HepG2 (cell line): ENCODE results near the gene CCDC154. TPM values are rescaled to one million over a fixed set of nuclear protein-coding genes. Genes with fewer than 3 reads are reported as not detected.

Experiments
- CC2D1A ChIP-seq: sonication (generic); formaldehyde crosslinking; IDR thresholded peaks from 2 replicates; pipeline ENCODE4 v1.8.1; 2023; ENCODE audit warnings: mild to moderate bottlenecking, missing genetic modification reagents
- EED ChIP-seq: sonication (generic); formaldehyde crosslinking; IDR thresholded peaks from 2 replicates; pipeline ENCODE4 v1.5.0; 2020; ENCODE audit warnings: mild to moderate bottlenecking, missing genetic modification reagents
- FOXC1 ChIP-seq: sonication (generic); formaldehyde crosslinking; IDR thresholded peaks from 2 replicates; pipeline ENCODE4 v1.8.0; 2022; ENCODE audit warnings: mild to moderate bottlenecking, missing genetic modification reagents, borderline replicate concordance
- FOXJ3 ChIP-seq: sonication (generic); formaldehyde crosslinking; IDR thresholded peaks from 2 replicates; pipeline ENCODE4 v1.4.0; 2020; ENCODE audit warnings: missing genetic modification reagents, mild to moderate bottlenecking, borderline replicate concordance
- GATAD1 ChIP-seq: IDR thresholded peaks from 2 replicates; pipeline ENCODE4 v1.6.1; 2016; ENCODE audit warnings: missing genetic modification reagents, missing compliant biosample characterization
- GLMP ChIP-seq: sonication (generic); formaldehyde crosslinking; IDR thresholded peaks from 2 replicates; pipeline ENCODE4 v1.9.0; 2021; ENCODE audit warnings: missing genetic modification reagents, mild to moderate bottlenecking, borderline replicate concordance
- MEF2D ChIP-seq: sonication (generic); formaldehyde crosslinking; IDR thresholded peaks from 2 replicates; pipeline ENCODE4 v1.5.1; 2020; ENCODE audit warnings: mild to moderate bottlenecking, missing genetic modification reagents
- PHF5A ChIP-seq: IDR thresholded peaks from one replicate; pipeline ENCODE4 v1.6.1; 2018; ENCODE audit warnings: low read depth, missing genetic modification reagents; ENCODE audit not compliant: unreplicated experiment
- SKIL ChIP-seq: sonication (generic); formaldehyde crosslinking; IDR thresholded peaks from 2 replicates; pipeline ENCODE4 v1.8.0; 2022; ENCODE audit warnings: missing genetic modification reagents, mild to moderate bottlenecking, moderate library complexity, borderline replicate concordance
- SMAD9 ChIP-seq: sonication (generic); formaldehyde crosslinking; IDR thresholded peaks from 2 replicates; pipeline ENCODE4 v1.5.1; 2020; ENCODE audit warnings: mild to moderate bottlenecking, missing genetic modification reagents
- ZNF430 ChIP-seq: sonication (generic); formaldehyde crosslinking; IDR thresholded peaks from 2 replicates; pipeline ENCODE4 v1.9.0; 2021; ENCODE audit warnings: mild to moderate bottlenecking, missing genetic modification reagents
- ZNF431 ChIP-seq: sonication (generic); formaldehyde crosslinking; IDR thresholded peaks from 2 replicates; pipeline ENCODE4 v1.9.0; 2022; ENCODE audit warnings: missing genetic modification reagents, low read depth, mild to moderate bottlenecking, borderline replicate concordance
- ZNF607 ChIP-seq: sonication (generic); formaldehyde crosslinking; IDR thresholded peaks from 2 replicates; pipeline ENCODE4 v1.5.1; 2020; ENCODE audit warnings: missing genetic modification reagents, mild to moderate bottlenecking, borderline replicate concordance
- ZNF713 ChIP-seq: sonication (generic); formaldehyde crosslinking; IDR thresholded peaks from 2 replicates; pipeline ENCODE4 v1.4.0; 2020; ENCODE audit warnings: mild to moderate bottlenecking, missing genetic modification reagents
- ZNF724P ChIP-seq: sonication (generic); formaldehyde crosslinking; IDR thresholded peaks from 2 replicates; pipeline ENCODE4 v1.8.0; 2022; ENCODE audit warnings: missing genetic modification reagents, borderline replicate concordance
- polyA plus RNA-seq, 8 experiments: library from polyadenylated mRNA; depleted of rRNA in 3 of 8; stranded (reverse) in 7 of 8; unstranded in 1 of 8; fragments of >200 nt; fragmentation: Illumina TruSeq in 4 of 8; extraction: Trizol in 4 of 8; gene quantifications; 2 replicates each; pipeline versions ENCODE4 v1.2.1 to v1.2.3, GENCODE V29; 2011 to 2016; ENCODE audit warnings: low read depth in 4 of 8, missing spikeins in 1 of 8, mixed read lengths in 1 of 8; ENCODE audit not compliant: insufficient read depth in 1 of 8
- total RNA-seq, 5 experiments: library from RNA; depleted of rRNA; stranded (reverse); fragments of >200 nt; fragmentation: Illumina TruSeq; extraction: Trizol; gene quantifications; 2 replicates each; pipeline ENCODE4 v1.2.3, GENCODE V29; 2016; ENCODE audit warnings: low read depth in 1 of 5
- TF ChIP-seq, protein P1 (sequence below): sonication (generic); formaldehyde crosslinking; IDR thresholded peaks from 2 replicates; pipeline ENCODE4 v1.4.0; 2020; ENCODE audit warnings: missing genetic modification reagents, borderline replicate concordance
- TF ChIP-seq, protein P2 (sequence below): sonication (generic); formaldehyde crosslinking; IDR thresholded peaks from 2 replicates; pipeline ENCODE4; 2020; ENCODE audit warnings: missing genetic modification reagents, mild to moderate bottlenecking, borderline replicate concordance

CCDC154 gene
- total and polyA plus RNA-seq, 2 of the 13 experiments (the other 11 are each of a cell fraction or from before 2014, with no cell fraction given), result 0.92 to 1.5 TPM

DNA sequence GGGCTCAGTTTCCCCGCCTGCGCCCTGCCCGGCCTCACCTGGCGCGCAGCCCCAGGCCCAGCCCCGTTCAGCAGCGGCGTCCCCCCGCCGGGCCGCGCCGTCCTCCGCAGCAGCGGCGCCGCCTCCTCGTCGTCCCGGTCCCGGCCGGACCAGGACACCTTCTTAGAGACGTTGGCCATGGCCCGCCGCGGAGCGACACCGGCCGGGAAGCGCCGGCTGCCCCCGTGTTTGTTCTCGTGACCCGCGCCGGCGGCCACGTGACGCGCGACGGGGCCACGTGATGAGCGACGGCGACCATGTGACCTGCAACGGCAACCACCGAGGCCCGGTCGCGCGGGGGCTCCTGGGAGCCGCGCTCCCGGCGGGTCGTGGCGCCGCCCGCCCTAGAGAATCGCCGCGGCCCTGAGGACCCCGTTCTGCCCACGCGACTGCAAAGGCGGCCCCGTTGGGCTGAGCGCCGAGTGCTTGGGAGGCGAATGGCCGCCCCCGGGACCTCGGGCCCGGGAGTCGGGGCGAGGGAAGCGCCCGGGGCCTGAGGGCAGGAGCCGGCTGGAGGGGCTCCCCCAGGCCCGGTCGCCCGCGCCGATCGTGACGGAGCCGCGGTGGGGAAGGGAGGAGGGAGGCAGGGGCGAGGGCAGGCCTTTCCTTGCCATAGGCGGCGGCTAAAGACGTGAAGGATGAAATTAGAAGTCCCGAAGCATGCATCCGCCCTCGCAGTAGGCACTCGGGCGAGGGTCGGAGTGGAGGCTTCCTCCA is 30.6 kb upstream of the CCDC154 start, which contains the start of gene CLCN7 (continued):
- TF ChIP-seq FOXJ3 (CRISPR knock-in tag) (no peak), SMAD9 (CRISPR knock-in tag) (no peak), ZNF724P (CRISPR knock-in tag) (peak; percentile 81), ZNF430 (peak; percentile 92; the same call in 1 of the 2 replicates), PHF5A (CRISPR knock-in tag) (no peak), SKIL (no peak), GATAD1 (CRISPR knock-in tag) (peak; percentile 98), ZNF431 (CRISPR knock-in tag) (peak; percentile 84; the same call in 1 of the 2 replicates), GLMP (CRISPR knock-in tag) (no peak), CC2D1A (CRISPR knock-in tag) (no peak), MEF2D (CRISPR knock-in tag) (no peak), FOXC1 (peak; percentile 88), ZNF713 (CRISPR knock-in tag) (peak; percentile 55; the same call in 1 of the 2 replicates), EED (CRISPR knock-in tag) (peak; percentile 61; the same call in 1 of the 2 replicates), ZNF607 (CRISPR knock-in tag) (peak; percentile 90)
- TF ChIP-seq, protein P1, sequence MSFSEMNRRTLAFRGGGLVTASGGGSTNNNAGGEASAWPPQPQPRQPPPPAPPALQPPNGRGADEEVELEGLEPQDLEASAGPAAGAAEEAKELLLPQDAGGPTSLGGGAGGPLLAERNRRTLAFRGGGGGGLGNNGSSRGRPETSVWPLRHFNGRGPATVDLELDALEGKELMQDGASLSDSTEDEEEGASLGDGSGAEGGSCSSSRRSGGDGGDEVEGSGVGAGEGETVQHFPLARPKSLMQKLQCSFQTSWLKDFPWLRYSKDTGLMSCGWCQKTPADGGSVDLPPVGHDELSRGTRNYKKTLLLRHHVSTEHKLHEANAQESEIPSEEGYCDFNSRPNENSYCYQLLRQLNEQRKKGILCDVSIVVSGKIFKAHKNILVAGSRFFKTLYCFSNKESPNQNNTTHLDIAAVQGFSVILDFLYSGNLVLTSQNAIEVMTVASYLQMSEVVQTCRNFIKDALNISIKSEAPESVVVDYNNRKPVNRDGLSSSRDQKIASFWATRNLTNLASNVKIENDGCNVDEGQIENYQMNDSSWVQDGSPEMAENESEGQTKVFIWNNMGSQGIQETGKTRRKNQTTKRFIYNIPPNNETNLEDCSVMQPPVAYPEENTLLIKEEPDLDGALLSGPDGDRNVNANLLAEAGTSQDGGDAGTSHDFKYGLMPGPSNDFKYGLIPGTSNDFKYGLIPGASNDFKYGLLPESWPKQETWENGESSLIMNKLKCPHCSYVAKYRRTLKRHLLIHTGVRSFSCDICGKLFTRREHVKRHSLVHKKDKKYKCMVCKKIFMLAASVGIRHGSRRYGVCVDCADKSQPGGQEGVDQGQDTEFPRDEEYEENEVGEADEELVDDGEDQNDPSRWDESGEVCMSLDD (CRISPR knock-in tag), result no peak; the same call in 1 of the 2 replicates
- TF ChIP-seq, protein P2, sequence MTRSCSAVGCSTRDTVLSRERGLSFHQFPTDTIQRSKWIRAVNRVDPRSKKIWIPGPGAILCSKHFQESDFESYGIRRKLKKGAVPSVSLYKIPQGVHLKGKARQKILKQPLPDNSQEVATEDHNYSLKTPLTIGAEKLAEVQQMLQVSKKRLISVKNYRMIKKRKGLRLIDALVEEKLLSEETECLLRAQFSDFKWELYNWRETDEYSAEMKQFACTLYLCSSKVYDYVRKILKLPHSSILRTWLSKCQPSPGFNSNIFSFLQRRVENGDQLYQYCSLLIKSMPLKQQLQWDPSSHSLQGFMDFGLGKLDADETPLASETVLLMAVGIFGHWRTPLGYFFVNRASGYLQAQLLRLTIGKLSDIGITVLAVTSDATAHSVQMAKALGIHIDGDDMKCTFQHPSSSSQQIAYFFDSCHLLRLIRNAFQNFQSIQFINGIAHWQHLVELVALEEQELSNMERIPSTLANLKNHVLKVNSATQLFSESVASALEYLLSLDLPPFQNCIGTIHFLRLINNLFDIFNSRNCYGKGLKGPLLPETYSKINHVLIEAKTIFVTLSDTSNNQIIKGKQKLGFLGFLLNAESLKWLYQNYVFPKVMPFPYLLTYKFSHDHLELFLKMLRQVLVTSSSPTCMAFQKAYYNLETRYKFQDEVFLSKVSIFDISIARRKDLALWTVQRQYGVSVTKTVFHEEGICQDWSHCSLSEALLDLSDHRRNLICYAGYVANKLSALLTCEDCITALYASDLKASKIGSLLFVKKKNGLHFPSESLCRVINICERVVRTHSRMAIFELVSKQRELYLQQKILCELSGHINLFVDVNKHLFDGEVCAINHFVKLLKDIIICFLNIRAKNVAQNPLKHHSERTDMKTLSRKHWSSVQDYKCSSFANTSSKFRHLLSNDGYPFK (CRISPR knock-in tag), result no peak
